ENCODE results near the gene INHBA.

INHBA gene

DNA sequence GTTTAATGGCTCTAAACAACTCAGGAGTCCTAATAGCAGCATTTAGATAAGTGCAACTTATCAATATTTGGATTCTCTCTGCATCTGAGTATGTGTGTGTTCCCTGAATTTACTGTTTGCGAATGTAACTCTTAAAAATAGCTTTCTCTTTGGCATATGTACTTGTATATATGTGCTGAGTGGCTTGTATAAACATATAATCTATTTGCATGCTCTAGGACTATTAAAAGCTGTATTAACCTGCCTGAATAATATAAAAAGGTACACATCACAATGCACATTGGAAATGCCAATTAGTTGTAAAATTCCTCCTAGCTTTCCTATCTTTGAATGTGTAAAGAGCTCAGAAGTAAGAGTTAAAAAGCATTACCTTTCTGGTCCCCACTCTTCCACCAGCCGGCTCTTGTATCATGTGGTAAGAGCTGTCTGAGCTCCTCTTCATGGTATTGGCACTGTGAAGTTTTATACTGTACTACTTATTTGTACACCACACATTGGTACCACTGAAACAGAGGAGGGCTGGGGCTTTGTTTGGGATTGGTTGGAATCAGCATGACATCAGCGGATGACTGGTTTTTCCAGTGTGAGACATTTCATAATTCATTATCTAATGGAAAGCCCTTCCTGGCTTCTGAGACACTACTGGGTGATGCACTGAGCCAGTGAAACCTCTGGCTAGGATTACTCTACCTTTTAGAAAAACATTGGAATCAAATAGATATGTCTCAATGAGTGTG lies at the start of gene INHBA:
Gene INHBA (minus strand): TSS at position 456 of the 737 bp plus-strand sequence. CDS start 2,716 bp downstream, outside the sequence.
- no peak for DNase-seq (ENCODE audit: low read depth in 2 of 2)

DNA sequence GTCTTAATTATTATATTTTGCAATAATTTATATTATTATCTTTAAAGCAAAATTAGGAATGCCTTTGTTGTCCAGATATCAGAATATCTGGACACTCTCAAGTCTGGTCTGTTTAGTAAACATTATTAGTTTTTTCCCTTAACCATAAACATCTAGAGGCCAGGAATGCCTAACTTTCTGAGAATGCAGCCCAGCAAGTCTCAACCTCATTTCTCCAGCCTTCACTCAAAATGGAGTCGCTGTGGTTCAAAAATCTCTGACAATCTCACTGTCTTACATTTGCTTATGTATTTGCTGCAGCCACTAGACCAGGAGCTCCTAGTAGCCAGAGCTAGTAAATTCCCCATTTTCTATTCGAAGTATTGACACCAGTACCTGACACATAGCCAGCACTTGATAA lies 49.7 kb upstream of the INHBA start:
- no peak for DNase-seq (ENCODE audit: low read depth in 2 of 2)

DNA sequence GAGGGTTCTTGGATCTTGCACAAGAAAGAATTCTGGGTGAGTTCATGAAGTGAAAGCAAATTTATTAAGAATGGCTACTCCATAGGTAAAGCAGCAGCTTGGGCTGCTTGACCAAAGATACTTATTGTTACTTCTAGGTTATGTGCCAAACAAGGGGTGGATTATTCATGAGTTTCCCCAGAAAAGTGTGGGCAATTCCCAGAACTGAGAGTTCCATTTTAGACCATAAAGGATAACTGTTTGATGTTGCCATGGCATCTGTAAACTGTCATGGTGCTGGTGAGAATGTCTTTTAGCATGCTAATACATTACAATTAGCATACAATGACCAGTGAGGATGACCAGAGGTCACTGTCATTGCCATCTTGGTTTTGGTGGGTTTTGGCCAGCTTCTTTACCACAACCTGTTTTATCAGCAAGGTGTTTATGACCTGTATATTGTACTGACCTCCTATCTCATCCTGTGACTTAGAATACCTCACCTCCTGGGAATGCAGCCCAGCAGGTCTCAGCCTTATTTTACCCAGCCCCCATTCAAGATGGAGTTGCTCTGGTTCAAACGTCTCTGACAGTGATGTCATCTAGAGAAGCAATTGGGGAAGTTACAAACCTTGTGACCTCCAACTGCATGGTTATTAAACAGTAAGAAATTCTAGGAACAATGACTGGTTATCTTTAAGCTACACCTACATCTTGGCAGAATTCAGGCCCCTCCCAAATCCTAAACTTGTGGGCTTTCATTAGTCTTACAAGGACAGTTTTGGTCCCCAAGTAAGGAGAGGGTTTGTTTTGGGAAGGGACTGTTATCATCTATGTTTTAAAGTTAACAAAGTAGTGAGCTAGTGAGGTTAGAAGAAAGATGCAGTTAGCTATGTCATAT lies 48.0 kb upstream of the INHBA start:
- DNase-seq (ENCODE audit: low read depth in 2 of 2), result no peak

DNA sequence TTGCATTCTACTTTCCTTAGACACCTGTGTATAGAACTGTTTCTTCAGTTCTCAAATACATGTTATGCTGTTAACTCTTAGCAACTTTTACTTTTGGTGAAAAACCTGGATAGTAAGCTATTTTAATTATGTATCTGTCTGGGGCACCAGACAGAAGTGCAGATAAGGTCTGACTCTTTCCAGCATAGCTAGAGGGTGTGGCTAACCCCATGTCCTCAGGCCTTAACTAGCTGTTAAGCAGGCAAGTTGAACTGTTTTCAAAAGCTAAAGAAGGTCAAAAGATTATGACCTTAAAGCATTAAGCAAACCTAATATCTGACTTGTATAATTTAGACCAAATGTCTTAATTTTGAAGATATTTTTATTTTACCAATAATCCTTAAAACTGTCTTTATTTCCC lies 45.1 kb upstream of the INHBA start:
- no peak for DNase-seq (ENCODE audit: low read depth in 2 of 2)

DNA sequence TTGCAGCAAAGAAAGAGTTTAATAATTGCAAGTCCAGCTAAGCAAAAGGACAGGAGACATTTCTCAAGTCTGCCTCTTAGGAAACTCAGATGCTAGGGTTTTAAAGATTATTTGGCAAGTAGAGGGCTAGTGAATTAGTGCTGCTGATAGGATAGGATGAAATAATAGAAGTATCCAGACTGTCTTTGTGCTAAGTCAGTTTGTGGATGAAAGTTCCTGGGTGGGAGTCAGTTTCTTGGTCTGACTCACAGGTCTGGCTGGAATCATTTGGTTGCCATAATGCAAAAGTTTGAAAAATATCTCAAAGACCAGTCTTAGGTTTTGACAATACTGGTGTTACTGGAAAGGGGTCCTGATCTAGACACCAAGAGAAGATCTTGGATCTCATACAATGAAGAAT lies 42.6 kb upstream of the INHBA start:
- DNase-seq (ENCODE audit: low read depth in 2 of 2), result no peak

DNA sequence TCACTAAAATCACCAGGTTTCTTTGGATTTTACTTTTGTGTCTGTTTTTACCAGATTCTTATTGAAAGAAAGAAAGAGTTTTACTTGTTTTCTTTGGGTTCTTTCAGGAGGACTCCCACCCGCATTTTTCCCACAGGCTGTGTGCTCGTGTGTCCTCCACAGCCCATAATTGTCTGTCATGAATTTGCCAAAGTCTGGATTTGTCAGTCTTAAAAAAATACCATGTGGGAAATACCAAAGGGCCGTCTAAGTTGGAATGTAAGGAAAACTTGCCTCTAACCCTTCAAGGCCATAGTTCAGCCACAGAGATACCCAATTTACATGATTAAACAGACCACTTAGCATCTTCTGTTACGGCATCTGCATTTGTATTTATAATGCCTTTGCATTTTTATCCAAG lies 41.3 kb upstream of the INHBA start:
- no peak for DNase-seq (ENCODE audit: low read depth in 2 of 2)

DNA sequence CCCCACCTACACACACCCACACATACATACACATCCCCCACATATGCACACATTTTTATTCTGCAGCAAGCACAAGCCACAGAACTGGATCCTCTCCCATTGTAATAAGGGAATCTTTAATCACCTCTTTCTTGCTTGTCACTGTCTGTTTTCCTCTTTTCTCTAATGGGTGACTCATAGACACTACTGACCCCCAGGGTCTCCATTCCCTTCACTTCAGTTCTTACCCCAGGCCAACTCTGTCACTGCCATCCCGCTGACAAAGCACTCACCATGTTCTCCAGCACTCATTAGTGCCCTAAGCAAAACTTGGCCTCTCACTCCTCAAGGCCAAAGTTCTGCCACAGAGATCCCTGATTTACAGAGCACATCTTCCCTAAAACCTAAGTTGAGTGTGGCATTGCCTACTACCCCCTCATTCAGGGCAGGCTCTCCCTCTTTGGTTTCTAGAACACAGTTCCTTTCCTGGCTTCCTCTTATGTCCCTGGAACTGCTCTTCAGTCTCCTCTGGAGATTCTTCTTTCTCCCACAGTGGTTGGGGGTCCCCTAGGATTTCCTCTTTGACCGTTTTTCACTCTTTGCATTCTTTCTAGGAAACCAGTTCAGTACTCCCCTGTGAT lies 39.6 kb upstream of the INHBA start:
- no peak for DNase-seq (ENCODE audit: low read depth in 2 of 2)

DNA sequence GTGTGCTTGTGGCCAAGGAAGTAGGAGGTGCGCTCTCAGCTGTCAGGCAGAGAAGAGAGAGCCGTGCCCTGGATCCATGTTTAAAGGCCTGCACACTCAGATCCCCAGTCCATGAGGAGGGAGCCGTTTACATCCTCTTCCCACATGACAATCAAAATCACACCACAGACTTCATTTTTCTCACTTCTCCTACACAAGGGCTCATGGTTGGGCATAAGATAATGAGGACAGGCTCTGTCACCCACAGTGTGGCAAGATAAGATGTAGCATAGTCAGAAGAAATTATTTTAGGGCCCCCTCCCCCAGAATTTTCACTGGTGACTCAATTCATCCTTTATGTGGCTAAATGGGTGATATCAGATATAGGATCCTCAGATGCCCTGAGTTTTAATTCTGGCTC lies 35.9 kb upstream of the INHBA start:
- DNase-seq (ENCODE audit: low read depth in 2 of 2), result no peak

DNA sequence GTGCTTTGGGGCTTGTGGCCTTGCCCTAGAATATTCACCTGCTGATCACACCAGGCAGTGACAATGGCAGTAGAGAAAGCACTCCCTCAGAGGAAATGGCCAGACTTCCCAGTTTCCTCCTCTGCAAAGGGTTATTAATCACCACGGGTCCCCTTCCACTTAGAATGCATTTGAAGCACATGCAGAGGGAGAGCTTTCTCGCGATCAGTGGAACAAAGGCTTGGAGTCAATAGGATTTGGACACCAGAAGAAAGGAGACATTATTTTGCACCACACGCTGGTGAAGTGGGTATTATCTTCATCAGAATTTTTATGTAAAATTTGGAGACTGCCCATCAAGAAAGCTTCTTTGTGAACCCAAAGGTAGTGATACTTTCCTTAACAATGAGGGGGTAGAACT lies 35.4 kb upstream of the INHBA start:
- no peak for DNase-seq (ENCODE audit: low read depth in 2 of 2)

DNA sequence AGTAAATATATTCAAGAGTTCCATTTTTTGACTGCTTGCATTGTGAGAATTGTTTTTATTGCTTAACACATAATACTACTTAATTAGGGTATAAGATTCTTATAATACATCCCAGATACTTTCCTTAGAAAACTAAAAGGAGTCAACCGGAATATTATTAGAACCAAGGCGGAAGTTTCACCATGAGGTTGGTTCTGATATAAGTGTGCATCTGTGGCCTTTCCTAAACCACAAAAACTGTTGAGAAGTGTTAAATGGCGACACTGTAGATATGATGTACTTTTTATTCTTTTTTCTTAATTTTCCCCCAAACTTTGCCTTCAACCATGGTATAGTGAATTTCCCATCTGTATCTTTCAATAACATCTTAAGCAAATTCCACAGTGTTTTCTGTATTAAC lies 32.3 kb upstream of the INHBA start:
- no peak for DNase-seq (ENCODE audit: low read depth in 2 of 2)

DNA sequence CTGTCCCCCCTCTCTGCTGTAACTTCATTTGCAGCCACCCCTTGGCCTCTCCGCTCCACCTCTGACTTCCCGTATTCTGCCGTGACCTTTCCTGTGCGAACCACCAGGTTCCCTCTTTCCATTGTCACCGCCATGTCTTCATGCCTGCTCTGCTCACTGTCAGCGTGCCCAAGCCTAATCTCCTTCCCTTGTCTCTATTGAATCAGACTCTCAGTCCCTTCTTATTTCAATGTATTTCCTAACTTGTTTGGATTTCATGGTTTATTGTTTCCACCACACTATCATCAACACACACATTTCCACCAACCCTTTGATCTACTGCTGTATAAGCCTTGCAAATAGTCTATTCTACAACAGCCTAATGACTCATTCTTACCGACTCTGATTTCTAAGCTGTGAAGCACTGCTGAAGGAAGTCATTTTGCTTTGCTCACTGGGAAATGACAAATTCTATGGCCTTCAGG lies 30.0 kb upstream of the INHBA start:
- no peak for DNase-seq (ENCODE audit: low read depth in 2 of 2)

DNA sequence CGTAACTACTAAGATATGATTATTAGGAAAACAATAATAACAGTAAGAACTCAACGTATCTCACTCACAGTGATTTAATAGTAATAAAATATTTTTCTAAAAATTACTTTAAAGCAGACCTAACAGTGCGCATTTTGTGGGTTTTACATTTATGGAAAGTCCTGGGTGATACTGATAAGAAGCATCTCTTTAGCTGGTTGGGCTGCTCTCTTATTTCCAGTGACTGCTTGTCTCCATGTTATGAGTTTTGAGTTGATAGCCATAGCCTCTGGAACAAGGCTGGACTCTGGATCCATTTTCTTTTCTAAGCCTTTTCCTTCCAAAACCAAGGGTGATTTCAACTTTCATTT lies 29.5 kb upstream of the INHBA start:
- no peak for DNase-seq (ENCODE audit: low read depth in 2 of 2)

DNA sequence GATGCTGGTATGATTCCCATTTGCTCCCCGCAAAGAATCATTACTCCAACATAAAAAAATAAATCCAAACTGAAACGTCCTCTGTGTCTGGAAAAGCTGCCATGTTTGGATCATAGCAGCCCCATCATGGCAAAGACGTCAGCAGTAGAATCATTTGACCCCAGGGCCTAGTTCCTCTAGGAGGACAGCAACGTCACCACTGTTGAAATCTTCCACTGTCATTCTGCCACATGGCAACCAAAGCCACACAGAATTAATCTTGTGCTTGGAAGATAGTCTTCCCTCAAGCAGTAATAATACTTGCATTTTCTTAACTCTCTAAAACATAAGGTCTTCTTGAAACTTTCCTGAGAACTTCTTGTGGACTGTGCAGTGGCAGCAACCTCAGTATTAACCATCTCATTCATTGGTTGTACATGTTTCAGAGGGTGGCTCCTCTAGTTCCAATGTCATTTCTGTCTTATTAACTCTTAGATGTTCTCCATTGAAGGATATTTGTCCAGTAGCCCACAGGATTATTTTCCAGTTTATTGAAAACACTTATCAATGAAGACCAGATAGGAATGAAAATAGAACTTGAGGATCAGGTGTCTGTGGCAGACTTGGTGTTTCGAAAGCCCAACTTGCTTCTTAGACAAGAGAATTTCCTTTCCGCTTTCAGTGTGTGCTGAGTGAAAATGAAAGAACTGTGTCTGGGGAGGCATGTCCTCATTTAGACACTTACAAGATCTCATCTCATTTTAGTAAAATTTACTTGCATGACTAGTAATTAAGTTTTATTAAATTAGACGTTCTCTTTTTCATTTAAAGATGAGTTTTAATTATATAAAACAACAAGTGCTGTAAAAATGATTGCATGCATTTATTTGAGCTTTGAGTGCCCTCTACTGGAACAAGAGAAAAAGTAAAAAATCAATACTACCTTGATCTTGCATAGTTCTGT lies 28.9 kb upstream of the INHBA start:
- no peak for DNase-seq (ENCODE audit: low read depth in 2 of 2)

DNA sequence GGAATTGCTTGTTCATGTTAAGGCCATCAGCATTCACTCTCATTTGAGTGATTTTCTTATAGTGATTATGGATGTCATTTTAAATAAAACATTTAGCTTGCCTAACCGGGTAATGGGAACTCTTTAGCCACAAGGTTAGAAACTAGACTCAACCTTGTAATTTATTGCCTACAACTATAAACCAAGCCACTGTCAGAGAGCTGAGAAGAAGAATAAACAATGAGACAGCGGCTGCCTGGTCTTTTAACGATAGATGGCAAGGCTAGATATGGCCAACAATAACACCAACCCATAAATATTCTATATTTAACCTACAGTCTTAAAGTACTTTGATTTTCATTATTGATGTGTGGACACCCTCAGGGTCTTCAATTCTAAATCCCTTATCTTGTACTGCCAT lies 27.8 kb upstream of the INHBA start:
- DNase-seq (ENCODE audit: low read depth in 2 of 2), result no peak

DNA sequence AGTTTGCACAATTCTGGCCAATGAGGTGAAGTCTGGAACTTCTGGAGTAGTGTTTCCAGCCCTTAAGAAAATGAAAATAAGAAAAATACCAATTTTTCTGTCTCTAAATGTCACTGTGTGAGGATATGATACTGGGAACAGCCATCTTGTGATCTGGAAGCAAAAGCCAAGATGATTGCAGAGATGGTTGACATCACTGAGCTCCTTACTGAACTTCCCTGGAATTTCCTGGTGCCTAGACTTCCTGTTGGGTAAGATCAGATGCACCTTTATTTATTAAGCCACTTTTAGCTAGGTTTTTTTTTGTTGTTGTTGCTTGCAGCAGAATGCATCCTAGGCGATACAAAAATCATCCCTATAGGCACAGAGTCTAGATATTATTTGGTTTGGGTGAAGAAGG lies 27.3 kb upstream of the INHBA start:
- no peak for DNase-seq (ENCODE audit: low read depth in 2 of 2)

DNA sequence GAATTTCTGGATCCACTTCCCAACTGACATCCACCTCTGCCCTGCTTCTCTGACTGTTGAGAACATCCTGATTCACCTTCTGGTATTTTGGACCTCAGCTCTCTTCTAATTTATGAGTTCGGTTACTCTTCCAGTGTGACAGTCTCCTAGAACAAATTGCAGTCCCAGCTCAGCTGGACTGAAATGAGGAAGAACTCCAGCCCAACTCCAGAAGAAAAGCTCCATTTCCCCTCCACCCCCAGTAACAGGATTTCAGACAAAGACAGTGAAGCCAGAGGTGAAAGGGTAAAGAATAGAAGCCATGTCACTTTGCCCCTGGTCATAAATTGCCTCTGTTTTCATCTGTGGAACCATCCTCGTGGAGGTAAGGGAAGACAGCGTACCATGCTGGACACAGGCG lies 26.2 kb upstream of the INHBA start:
- no peak for DNase-seq (ENCODE audit: low read depth in 2 of 2)

DNA sequence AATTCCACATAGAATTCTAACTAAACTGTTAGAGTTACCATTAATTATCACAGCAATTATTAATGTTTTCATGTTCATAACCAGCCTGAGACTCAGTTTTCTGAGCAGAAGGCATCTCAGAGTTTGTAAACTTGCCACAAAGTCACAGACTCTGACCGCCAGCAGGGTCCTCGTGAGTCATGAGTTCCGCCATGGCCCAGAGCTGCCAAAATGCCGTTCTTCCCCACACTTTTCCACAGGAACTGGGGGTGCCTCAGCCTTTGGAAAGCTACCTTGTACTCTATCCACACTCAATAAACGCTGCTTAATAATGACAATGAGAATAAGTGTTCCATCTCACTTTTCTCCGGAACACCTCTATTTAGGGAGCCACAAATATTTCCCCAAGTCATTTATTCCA lies 22.1 kb upstream of the INHBA start:
- DNase-seq (ENCODE audit: low read depth in 2 of 2), result no peak

DNA sequence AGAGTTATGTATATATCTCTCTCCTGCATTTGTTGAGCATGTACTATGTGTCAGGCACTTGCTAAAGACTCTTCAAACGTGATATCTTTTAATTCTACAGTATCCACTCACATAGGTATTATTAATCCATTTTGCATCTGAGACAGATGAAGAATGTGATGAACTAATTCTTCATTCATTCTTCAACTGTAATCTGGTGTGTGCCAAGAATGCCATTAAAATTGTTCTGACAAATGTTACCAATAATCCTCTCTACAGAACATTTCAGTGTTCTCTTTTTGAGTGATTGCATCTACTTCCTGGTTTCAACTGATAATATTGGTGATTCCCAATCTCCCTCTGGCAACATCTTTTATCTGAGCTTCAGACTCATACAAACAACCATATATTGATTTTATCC lies 18.0 kb upstream of the INHBA start:
- no peak for DNase-seq (ENCODE audit: low read depth in 2 of 2)

DNA sequence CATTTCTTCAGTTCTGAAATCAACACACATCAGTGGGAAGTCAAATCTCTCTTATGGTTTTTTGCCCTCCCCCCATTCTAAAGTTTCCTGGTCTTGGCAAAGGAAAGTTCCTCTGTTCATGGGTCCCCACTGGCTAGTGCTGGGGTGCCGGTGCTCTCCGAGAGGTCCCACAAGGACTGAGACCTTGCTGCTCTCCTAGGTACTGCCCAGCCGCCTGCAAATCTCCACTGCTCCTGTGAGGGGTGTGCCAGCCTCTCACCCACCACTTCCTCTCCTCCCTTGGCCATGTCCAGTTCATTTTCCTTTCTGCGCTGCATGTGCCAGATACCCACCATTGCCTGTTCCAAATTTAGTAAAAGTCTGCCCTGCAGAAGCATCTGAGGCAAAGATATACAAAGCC lies 17.2 kb upstream of the INHBA start:
- DNase-seq (ENCODE audit: low read depth in 2 of 2), result no peak

DNA sequence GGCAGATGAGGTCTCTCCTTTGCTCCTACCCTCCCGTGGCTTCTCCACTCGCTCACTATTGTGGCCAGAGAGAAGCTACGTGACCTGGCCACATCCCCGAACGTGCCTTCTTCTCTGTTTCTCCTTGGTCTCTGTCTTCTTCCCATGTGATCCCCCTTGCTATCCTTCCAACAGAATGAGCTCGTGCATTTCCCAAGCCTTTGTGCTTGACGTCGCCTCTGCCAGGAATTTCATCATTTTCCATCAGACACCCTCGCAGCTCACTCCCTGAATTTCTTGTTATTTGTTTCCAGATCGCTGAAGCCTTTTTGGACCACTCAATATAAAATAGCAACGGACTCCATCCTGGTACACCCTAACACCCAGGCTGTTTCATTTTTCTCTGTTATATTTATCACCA lies 13.8 kb upstream of the INHBA start:
- no peak for DNase-seq (ENCODE audit: low read depth in 2 of 2)

DNA sequence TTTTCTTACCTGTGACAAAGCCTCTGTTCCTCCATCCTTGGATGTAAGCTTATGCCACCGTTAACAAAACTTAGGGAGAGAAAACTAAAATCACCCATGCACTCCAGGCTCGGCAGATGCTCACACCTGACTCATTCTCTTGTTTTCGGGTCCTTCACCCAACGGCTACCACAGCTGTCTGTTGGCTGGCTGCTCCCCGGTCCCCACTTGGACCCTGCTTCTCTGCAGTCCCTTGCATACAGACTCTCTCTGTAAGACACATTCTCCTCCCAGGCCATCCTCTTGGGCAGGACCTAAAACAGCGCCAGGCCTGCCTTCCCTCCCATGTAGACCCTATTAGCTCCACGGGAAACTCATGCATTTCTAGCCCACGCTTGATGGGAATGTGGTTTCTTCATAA lies 12.1 kb upstream of the INHBA start:
- no peak for DNase-seq (ENCODE audit: low read depth in 2 of 2)

Data from stimulated activated CD4-positive, alpha-beta T cell treated with anti-CD3 and anti-CD28 coated beads, Interleukin-15, amount 100 ng/mL, for 48 hours (primary cell).